WTC11 (cell line): Measurements from ENCODE around the gene TIGD3. TPM values are rescaled to one million over a fixed set of nuclear protein-coding genes. Genes with fewer than 3 reads are reported as not detected.

Experiments
- ATAC-seq: fragments of 200-7000 bp; cut with Tn5 transposase; 2 replicates; pipeline ENCODE4 v1.10.0; 2021; ENCODE audit warnings: mild to moderate bottlenecking, moderate library complexity
- CTCF ChIA-PET: fragments of 300-600 bp; sonication (Branson Sonifier 250); formaldehyde crosslinking; loops from one replicate; lab custom pipeline; 2021; ENCODE audit warnings: antibody characterized with exemption; lab: Charles Lee
- POLR2A ChIA-PET: fragments of 350-600 bp; sonication (Branson Sonifier 250); formaldehyde crosslinking; loops from one replicate; lab custom pipeline; 2021; ENCODE audit warnings: antibody characterized with exemption; lab: Charles Lee
- DNase-seq: peaks from one replicate; pipeline ENCODE4 v3.0.0; 2021; ENCODE audit warnings: low spot score
- H3K27ac Mint-ChIP-seq: 2 replicates; pipeline ENCODE4 v1.8.0; 2021; ENCODE audit warnings: mixed read lengths
- H3K27me3 Mint-ChIP-seq: 2 replicates; pipeline ENCODE4 v1.8.0; 2021; ENCODE audit warnings: low read depth, mild to moderate bottlenecking, moderate library complexity, mixed read lengths
- H3K36me3 Mint-ChIP-seq: 2 replicates; pipeline ENCODE4 v1.8.0; 2021; ENCODE audit warnings: mixed read lengths
- H3K4me1 Mint-ChIP-seq: 2 replicates; pipeline ENCODE4 v1.8.0; 2022; ENCODE audit warnings: mixed read lengths
- H3K4me3 Mint-ChIP-seq: 2 replicates; pipeline ENCODE4 v1.8.0; 2021; ENCODE audit warnings: mild to moderate bottlenecking, moderate library complexity, mixed read lengths
- H3K9me3 Mint-ChIP-seq: 2 replicates; pipeline ENCODE4 v1.8.0; 2021; ENCODE audit warnings: mixed read lengths
- ARID4B ChIP-seq: sonication (generic); formaldehyde crosslinking; IDR thresholded peaks from 2 replicates; pipeline ENCODE4 v1.8.0; 2023; ENCODE audit warnings: missing genetic modification reagents, mild to moderate bottlenecking, borderline replicate concordance
- ATF6 ChIP-seq: sonication (generic); formaldehyde crosslinking; IDR thresholded peaks from 2 replicates; pipeline ENCODE4 v1.8.1; 2023; ENCODE audit warnings: mild to moderate bottlenecking, missing genetic modification reagents
- HMGXB4 ChIP-seq: sonication (generic); formaldehyde crosslinking; IDR thresholded peaks from 2 replicates; pipeline ENCODE4 v1.8.1; 2023; ENCODE audit warnings: mild to moderate bottlenecking, moderate library complexity, missing genetic modification reagents
- KAT7 ChIP-seq: sonication (generic); formaldehyde crosslinking; IDR thresholded peaks from 2 replicates; pipeline ENCODE4 v1.8.1; 2023; ENCODE audit warnings: missing genetic modification reagents, mild to moderate bottlenecking, borderline replicate concordance
- NFYB ChIP-seq: sonication (generic); formaldehyde crosslinking; conservative IDR thresholded peaks from 2 replicates; pipeline ENCODE4 v1.8.0; 2022; ENCODE audit warnings: low read depth, missing genetic modification reagents
- STAT6 ChIP-seq: sonication (generic); formaldehyde crosslinking; conservative IDR thresholded peaks from 2 replicates; pipeline ENCODE4 v1.8.1; 2023; ENCODE audit warnings: mild to moderate bottlenecking, low read depth, missing genetic modification reagents, moderate library complexity
- ZNF121 ChIP-seq: sonication (generic); formaldehyde crosslinking; IDR thresholded peaks from 2 replicates; pipeline ENCODE4 v1.8.0; 2023; ENCODE audit warnings: missing genetic modification reagents
- total RNA-seq: library from RNA; stranded (reverse); gene quantifications from 3 replicates; pipeline ENCODE4 v1.2.3, GENCODE V29; 2021

Gene TIGD3
- total RNA-seq, 1 experiment from 2014 or later, result 1.9 TPM

- no peak for TF ChIP-seq STAT6
- TF ChIP-seq ATF6 (CRISPR knock-in tag), result no peak
- peak; percentile 74 for TF ChIP-seq NFYB
- peak; percentile 57; the same call in 1 of the 2 replicates for TF ChIP-seq ARID4B (CRISPR knock-in tag)
Measured at GRCh38 chr11:65386307-65387140, 32.0 kb downstream of the TIGD3 start, which contains the start of gene FRMD8 (continued).

- no peak overlapping the region for H3K27ac Mint-ChIP-seq
- CTCF ChIA-PET, result interaction anchor here (1.0 to 1.4 kb wide), 4 partner anchors 26 to 122 kb away, joined by 3 to 5 read pairs (median 3); no protein-coding TSS in a partner anchor
Measured at GRCh38 chr11:65388731-65389130, 34.2 kb downstream of the TIGD3 start.

More at GRCh38 chr11:65388731-65389130, 34.2 kb downstream of the TIGD3 start:
- ATAC-seq (no peak), DNase-seq (no peak)
- Mint-ChIP-seq H3K4me3 (no peak overlapping the region), H3K27me3 (no peaks in the 10 kb centered on the region; the same call in 1 of the 2 replicates), H3K4me1 (peaks cover 22% of the 10 kb centered on the region), H3K36me3 (no peaks in the 10 kb centered on the region), H3K9me3 (no peaks in the 10 kb centered on the region)
- POLR2A ChIA-PET, result interaction anchor here (0.7 kb wide), 1 partner anchor 150 kb away, joined by 3 read pairs; no protein-coding TSS in a partner anchor
- TF ChIP-seq KAT7 (CRISPR knock-in tag), result no peak
- TF ChIP-seq ZNF121 (CRISPR knock-in tag), result no peak
- TF ChIP-seq HMGXB4 (CRISPR knock-in tag), result no peak
- TF ChIP-seq NFYB, result no peak
